Islet of Langerhans (tissue), 1 donor: Measurements from ENCODE around the gene ELAVL1.
"Not testable (repeated sequence)": the region's sequence is repeated elsewhere in the genome, so short reads cannot be mapped to it uniquely, and the experiment has no call there.

ENCODE experiments used
- FAIRE-seq: peaks from one replicate; lab custom pipeline; 2011; peaks lifted over from hg19 to GRCh38; lab: Jason Lieb, UNC

The ELAVL1 gene

DNA sequence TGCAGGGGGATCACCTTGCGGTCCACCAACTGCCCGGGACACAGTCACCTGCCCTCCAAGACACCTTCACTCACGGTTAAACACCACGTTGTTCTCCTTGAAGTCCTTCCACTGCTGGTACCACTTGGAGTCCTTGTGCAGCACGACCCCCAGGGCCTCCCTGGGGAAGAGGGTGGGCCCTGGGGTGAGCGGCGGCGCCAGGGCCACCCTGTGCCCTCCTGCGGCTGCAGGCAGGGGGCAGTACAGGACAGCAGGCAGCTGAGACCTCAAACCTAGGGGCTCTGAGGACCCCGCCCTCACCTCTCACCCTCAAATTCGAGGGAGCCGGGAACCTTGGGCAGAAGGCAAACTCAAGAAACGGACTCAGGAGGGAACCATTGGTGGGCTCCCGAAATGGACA is 72.0 kb downstream of the ELAVL1 start:
- no peak for FAIRE-seq

DNA sequence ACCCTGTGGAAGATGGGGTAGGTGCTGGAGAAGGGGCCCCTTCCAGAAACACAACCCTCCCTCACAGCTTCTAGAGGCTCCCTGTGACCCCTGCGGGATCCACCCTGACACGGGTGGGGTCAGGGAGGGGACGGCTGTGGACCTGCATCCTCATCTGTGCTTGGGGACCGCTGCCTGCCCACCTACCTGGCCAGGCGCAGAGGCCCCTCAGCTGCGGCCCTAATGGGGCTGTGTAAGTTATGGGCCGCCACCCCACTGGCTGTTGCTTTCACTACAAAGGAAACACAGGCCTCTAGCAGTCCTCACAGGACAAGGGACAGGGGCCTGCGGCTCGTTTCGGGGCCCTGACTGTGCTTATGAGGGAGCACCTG is 72.5 kb downstream of the ELAVL1 start:
- FAIRE-seq, result no peak

DNA sequence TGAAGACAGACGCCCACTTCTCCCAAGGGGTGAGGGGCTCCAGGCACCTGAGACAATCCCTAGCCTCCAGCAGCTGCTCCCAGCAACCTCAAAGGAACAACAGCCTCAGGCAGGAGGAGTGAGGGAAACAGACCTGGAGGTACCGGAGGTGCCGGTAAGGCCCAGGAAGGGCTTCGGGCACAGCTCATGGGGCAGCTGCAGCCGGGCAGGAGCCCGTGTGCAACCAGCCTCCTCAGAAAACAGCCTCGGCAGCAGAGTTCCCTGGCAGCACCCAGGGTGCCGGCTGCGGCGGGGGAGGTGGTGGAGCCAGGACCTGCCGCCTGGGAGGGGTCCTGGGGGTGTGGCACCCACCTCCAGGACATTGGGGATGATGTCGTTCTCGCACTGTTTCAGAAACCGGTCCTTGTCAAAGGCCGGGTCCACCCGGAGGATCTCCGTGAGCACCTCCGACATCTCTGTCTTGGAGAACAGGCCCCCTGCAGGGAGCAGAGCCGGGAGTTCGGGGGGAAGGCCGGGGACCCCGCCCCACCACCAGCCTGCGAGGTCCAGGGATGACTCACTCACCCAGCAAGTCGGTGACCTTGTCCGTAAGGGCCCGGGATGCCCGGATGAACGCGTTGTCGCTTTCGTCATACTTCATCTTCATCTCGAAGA is 73.0 kb downstream of the ELAVL1 start:
- no peak for FAIRE-seq

DNA sequence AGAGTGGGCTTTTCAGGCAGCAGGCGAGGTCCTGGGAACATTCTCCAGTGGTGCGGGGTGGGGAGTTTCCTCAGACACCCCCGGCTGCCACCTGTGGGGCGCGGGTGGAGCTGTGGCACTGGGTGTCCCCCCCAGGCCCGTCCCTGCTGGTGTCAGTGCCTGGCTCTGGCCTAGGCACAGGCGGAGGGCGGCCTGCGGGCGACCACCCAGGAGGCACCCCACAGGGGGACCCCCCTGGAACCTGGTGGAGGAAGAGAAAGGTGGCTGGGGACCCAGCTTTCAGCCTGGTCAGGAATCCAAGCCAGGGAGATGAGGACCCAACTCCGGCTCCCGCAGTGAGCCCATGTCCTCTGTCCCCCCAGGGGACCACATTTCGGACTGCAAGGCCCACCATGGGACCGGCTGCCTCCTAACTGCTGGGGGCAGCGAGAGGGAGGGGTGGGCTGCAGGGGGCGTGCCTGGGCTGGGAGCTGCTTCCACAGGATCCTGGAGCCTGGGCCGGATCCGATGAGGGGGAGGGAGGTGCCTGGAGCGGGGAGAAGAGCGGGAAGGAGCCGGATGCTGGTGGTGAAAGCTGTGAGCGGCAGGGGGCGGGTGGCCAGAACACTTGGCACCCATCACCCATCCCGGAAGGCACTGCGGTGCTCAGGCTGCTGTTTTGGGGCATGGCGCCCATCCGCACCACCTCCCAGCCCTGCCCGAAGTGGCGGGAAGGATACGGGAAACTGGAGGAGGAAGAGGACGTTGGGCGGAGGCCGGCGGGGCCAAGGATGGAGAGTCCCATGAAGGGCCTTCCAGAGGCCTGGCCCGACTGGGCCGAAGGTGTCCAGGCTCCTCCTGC is 74.0 kb downstream of the ELAVL1 start:
- FAIRE-seq, result no peak

DNA sequence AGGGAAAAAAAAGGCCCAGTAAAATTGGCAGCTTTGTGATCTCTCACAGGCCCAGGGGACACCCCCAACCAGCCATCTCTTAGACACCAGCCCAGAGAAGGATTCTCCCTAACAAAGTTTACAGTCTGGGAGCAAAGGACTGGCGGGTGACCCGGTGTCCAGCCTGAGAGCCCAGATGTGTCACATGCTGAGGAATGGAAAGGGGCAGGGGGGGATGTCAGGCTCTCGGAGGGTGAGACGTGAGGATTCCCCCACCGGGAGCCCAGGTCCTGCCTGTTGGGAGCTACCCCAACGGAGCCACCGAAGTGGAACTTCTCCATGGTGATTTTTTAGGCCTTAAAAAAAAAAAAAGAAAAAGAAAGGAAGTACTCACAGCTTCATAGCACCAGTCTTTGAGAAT is 74.7 kb downstream of the ELAVL1 start:
- no peak for FAIRE-seq

DNA sequence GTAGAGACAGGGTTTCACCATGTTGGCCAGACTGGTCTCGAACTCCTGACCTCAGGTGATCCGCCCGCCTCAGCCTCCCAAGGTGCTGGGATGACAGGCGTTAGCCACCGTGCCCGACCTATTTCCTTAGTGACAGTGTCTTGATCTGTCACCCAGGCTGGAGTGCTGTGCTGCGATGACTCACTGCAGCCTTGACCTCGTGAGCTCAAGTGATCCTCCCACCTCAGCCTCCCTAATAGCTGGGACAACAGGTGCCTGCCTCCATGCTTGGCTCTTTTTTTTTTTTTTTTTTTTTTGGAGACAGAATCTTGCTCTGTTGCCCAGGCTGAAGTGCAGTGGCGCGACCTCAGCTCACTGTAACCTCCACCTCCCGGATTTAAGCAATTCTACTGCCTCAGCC is 75.4 kb downstream of the ELAVL1 start:
- FAIRE-seq, result not testable (repeated sequence)

DNA sequence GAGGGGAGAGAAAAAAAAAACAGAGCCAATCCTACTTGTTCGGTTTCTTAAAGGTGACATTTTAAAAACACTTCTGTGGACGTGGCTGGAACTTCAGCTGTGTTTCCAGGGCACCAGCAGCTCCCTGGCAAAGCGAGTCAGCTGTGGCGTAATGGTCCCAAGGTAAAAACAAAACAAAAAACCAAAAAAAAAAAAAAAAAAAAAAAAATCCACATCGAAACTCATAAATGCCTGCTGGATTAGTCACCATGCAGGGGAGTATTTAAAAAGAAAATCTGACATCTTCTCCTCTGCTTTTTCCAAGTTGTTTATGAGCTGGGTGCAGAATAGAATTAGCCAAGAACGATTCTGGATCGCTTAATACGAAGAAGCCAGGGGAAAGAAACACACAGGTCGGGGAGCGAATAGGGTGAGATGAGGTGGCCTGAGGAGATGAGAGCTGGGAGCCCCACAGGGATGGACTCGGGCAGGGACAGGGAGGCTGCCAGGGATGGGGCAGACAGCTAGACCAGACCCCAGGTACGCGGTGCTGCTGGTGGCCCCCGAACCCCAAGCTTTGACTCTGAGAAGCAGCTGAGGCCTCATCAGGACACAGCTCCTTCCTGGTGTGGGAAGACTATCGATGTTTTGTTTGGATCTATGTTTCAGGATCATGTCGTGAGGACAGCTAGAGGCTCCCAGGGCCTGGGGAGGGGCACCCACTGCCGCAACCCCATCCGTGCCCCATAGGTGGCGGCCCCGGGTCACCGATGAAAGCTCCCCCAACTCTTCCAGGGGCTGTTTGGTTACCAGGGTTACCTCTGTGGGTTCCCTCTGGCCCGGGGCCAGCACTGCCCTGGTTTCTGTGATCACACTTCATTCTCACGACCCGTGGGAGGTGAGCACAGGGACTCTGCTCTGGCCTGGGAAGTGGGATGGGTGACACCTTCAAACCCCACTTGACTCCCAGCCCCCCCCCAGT is 76.4 kb downstream of the ELAVL1 start:
- FAIRE-seq, result no peak

DNA sequence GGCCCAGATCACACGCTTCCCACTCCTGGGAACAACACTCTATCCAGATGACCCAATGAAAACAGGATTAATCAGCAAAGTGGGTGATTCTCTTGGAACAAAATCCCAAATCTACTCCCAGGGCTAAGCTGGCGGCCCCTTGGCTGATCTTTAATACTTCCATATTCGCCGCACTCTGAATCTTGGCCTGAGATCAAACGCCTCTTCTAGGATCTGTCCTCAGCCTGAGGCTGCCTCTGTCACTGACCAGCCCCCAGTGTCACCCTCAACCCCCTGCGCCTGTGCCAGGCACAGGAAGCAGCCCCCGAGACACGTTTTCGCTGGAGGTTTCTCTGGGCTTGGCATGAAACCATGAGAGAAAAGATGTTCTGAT is 77.1 kb downstream of the ELAVL1 start:
- FAIRE-seq, result no peak

DNA sequence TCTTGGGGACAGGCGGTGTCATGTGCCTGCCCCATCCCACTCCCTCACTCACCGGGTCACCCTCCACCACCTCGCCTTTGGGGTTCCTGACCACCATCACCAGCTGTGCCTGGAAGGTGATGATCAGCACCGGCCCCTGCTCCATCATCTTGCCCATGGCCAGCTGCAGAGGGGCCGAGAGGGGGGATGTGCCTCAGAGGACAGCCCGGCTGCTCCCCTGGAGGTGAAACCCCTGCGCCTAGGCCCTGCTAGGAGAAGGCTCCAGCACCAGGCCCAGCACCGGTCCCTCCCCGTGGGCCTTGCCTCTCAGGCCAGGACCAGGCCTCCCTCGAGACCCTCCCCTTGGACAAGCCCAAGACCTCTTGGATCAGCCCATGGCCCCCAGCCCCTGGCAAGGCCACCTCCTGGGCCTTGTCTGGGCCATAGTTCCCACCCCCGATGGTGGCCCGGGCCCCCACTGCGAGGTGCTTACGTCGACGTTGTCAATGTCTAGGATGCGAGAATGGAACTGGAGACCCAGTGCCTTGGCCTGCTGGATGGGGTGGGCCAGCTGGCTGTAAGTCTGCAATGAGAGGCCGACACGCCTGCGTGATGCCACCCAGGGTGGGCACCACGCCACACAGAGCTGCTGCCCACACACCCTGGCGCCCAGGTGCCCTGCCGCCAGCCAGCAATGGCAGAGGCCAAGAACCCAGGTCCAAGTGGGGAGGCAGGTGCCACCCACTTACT is 77.7 kb downstream of the ELAVL1 start:
- no peak for FAIRE-seq

DNA sequence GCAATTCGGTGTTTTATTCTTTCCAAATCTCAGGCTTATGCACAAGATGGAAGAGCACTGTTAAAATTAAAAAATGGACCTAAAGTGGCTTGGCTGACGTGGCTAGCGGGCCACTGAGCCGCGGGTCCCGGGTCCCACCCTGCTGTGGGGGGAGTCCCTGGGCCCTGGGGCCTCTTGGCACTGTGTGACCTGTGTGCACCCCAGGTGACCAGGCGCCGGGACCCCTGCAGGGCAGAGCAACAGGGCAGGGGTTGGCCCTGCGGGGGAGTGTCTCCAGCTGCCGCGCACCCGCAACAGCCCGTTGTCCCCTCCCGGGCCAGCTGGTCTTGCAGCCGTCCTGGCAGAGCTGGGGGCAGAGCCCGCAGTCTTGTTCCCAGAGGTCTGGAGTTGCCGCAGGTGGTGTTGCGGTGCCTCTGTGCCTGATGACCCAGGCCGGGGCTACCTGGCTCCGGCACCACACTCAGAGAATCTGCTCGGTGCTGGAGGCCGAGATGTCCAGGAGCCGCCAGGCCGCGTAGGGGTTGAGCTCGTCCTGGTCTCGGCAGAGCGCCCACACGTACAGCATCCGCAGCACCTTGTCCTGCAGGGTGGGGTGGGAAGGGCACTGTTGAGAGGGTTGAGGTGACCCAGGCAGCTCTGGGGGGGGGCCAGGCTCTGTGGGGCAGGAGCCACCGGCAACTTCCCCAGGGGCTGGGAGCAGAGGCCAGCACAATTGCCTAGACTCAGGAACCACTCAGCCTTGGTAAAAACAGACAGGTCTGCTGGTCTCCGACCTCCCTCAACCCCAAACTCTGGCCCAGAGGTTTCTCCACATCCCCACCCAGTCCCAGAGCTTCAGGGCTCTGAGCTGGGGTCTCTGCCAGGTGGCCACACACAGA is 78.5 kb downstream of the ELAVL1 start:
- no peak for FAIRE-seq

DNA sequence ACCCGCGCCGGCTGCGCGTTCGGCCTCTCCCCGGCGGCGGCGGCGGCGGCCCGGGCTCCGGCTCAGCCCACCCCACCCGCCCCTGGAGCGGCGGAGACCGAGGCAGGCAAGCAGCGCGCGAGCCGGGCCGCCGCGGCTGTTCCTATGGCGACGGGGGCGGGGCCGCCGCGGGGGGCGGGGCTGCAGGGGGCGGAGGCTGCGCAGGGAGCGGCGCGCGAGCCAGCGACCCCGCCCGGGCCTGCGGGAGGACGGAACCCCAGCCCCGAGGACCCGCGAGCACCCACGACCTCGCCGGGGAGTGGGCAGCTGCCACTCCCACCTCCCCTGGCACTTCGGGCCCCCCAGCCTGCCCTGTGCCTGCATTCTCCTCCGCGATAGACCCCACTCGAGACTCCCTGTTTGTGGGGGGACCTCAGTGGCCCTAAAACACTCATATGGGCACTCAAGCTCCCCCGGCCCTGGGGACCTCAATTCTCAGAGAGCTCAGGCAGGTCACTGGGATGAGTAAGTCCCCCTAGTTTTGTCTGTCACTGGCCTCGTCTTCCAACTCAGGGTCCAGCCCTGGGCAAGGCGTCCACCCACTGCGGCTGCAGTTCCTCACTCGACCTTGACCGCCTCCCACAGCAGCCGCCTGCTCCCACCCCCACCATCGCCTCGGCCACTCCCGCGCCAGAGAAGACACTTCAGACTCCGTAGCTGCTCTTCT is 79.3 kb downstream of the ELAVL1 start, which contains the start of gene CTXN1:
Gene CTXN1 (minus strand): TSS at position 115 of the 706 bp plus-strand sequence. CDS start 597 bp downstream, outside the sequence.
- no peak for FAIRE-seq

DNA sequence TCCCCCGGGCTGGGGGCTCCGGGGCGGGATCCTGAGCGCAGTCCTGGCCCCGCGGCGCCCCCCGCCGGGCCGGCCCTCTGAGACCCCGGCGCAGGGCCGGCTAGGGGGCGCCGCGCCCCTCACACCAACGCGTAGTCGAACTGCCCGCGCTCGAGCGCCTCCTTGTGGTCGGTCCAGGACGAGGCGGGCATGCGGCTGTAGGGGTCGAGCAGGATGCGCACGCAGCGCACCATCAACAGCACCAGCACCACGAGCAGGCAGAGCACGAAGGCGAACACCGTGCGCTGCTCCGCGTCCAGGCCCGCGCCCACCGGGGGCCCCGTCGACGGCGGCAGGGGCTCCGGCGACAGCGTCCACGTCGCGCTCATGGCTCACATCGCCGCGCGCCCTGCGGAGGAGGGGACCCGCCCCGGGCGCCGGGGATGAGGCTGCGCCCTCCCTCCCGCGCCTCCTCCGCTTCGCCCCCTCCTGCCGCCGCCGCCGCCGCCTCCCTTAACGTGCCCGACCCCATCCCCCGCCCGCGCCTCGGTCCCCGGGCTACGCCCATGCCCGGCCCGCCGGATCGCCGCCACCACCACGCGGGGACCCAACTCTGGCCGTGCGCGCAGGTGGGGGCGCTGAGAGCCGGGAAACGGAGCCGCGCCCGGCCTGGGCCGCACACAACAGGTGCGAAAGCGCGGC is 80.1 kb downstream of the ELAVL1 start:
- FAIRE-seq, result no peak

DNA sequence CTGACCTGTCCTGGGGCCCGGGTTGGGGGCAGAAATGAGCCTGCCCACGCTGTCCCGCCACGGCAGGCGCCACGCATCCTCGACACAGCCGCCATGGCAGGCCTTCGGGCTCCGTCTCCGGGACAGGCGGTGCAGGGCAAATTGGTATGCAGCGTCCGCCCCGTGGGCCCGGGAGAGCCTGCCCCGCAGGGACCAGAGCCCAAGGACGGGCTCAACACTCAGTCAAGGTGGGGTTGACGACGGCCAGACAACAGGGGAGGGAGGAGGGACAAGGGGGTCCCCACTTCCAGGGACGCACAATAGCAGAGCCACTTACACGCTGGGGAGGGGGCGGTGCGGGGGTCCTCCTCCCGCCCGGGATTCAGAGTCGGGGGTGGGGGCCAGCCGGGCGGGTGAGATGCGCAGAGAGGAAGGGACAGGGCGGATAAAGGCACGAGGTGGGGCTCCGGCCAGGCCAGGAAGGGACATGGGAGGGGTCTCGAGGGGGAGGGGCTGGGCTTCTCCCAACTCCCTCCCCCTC is 80.7 kb downstream of the ELAVL1 start:
- no peak for FAIRE-seq

DNA sequence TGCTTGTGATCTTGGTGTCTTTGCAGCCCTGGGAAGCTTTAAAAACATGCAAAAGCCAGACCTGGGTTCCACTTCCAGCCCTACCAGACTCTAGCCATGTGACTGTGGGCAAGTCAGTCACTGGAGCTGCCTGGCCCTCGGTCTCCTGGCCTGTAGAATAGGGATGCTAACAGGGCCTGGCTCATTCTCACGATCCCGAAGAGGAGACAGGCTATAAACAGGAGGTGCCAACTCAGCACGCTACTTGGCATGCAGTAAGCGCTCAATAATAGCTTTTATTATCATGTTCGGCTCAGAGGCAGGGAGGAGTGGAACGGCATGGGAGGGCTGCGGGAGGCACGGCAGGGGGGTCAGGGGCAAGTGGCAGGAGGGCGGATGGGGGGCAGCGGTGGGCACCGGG is 81.2 kb downstream of the ELAVL1 start:
- FAIRE-seq, result no peak

DNA sequence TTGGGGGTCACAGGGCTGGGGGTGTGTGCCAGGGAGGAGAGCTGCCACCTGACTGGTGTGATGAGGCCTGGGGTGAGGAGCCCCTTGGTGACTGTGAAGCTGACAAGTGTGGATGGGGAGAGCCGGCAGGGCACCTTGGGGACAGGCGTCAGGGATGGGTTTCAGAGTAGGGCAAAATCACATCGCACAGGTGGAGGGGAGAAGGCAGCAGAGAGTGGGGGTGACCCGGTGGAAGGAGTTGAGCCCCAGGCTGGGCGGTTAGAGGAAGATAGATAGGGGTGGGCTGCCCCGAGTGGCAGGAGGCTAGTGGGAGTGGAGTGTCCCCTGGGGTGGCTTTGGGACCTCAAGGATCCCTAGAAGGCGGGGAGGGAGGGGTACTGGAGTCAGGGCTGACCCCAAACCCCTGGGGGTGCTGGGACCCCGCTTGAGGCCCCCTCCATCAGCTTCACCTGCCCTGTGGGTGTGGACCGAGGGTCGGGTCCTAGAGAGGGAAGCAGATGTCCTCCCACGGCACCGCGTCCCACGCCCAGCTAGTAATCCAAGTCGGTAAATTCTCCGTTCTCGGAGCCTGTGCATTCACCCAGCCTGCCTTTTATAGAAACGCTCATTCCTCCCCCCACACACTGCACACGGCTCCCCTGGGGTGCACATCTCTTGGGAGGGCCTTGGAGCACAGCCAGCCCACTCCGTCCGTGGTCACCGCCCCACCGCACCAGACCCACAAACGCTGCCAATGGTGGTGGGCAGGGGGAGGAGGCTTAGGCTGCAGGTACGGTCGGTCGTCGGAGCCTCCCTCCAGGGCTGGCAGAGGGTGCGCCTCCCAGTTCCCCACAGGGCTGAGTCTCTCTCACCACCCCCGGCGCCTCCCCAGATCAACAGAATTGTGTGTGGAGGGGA is 81.9 kb downstream of the ELAVL1 start:
- FAIRE-seq, result no peak

DNA sequence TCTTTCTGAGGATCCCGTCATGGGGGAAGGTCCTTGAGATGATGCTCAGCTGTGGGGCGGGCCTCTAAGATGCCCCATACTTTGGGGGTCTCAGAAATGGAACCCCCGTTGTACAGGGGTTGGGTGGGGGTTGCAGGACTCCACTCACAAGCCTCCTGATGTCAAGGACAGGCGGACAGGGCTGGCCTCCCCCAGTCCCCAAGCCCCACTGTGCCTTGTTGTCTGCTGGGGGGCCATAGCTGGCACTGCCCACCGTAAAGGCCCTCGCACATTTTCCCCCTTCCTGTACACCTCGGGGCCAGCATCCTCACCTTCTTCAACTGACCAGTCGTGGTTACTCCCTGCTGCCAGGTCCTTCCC is 82.6 kb downstream of the ELAVL1 start:
- no peak for FAIRE-seq

DNA sequence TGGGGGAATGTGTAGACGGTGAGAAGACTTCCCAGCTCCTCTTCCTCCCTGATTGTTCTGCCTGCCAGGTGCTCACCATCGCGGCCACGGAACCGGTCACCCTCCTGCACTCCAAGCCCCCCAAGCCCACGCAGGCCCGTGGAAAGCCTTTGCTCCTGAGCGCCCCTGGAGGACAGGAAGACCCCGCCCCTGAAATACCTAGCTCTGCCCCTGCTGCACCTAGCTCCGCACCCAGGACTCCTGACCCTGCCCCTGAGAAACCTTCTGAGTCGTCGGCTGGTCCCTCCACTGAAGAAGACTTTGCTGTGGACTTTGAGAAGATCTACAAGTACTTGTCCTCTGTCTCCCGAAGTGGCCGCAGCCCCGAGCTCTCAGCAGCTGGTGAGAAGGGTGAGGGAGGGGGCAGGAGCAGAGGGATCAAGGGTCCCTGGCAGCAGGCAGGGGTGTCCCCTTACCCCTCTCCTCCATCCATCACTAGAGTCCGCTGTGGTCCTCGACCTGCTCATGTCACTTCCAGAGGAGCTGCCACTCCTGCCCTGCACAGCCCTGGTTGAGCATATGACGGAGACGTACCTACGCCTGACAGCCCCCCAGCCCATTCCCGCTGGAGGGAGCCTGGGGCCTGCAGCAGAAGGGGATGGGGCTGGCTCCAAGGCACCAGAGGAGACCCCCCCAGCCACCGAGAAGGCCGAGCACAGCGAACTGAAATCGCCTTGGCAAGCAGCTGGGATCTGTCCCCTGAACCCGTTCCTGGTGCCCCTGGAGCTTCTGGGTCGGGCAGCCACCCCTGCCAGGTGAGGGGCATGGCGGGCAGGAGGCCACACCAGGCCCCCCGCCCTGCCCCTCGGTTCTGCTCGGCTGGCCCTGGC is 83.2 kb downstream of the ELAVL1 start:
- no peak for FAIRE-seq
